Gastrocnemius medialis (tissue), 4 donors: Measurements from ENCODE around the gene PKD2L1. TPM values are rescaled to one million over a fixed set of nuclear protein-coding genes. Genes with fewer than 3 reads are reported as not detected.

Experiments
- ATAC-seq, 2 donors: fragments of 150-250 bp; one replicate each; pipeline ENCODE4 v1.9.1; 2016
- DNase-seq, 2 donors: peaks; one replicate each; pipeline ENCODE4 v3.0.0-alpha.2; 2019
- H3K27ac ChIP-seq, 4 donors: fragments of 200-600 bp; sonication (generic); 1 replicate in 1 of 4; 2 replicates in 3 of 4; pipeline ENCODE4 v1.5.1; 2016 to 2018; ENCODE audit warnings: mild to moderate bottlenecking in 2 of 4, moderate library complexity in 1 of 4
- H3K27me3 ChIP-seq, 3 donors: fragments of 200-600 bp; sonication (generic) in 2 of 3; 1 replicate in 1 of 3; 2 replicates in 2 of 3; pipeline versions ENCODE4 v1.5.1 to v1.6.0; 2016 to 2019; ENCODE audit warnings: mild to moderate bottlenecking in 1 of 3, moderate library complexity in 1 of 3
- H3K36me3 ChIP-seq, 2 donors: fragments of 200-600 bp; sonication (generic) in 1 of 2; one replicate each; pipeline ENCODE4 v1.5.1; 2017 to 2018
- H3K4me1 ChIP-seq, 2 donors: fragments of 200-600 bp; sonication (generic) in 1 of 2; one replicate each; pipeline ENCODE4 v1.5.1; 2016 to 2017; ENCODE audit warnings: mild to moderate bottlenecking in 2 of 2
- H3K4me3 ChIP-seq, 4 donors: fragments of 200-600 bp; sonication (generic) in 3 of 4; 1 replicate in 1 of 4; 2 replicates in 3 of 4; pipeline ENCODE4 v1.5.1; 2016 to 2019; ENCODE audit warnings: mild to moderate bottlenecking in 2 of 4
- H3K9me3 ChIP-seq, 3 donors: fragments of 200-600 bp; sonication (generic) in 2 of 3; 1 replicate in 1 of 3; 2 replicates in 2 of 3; pipeline ENCODE4 v1.5.1; 2016 to 2019
- CTCF ChIP-seq, 5 experiments: fragments of 450-650 bp in 3 of 5; fragments of 200-600 bp in 2 of 5; sonication (generic) in 2 of 5; IDR thresholded peaks in 4 of 5; conservative IDR thresholded peaks in 1 of 5; 1 replicate in 4 of 5; 2 replicates in 1 of 5; pipeline ENCODE4 v1.5.1; 2016 to 2019; ENCODE audit warnings: antibody characterized with exemption in 5 of 5, mild to moderate bottlenecking in 3 of 5, moderate library complexity in 3 of 5
- POLR2A ChIP-seq, 2 donors: fragments of 450-650 bp; IDR thresholded peaks; one replicate each; pipeline ENCODE4 v1.6.1; 2017; ENCODE audit warnings: antibody characterized with exemption in 2 of 2, mild to moderate bottlenecking in 2 of 2, moderate library complexity in 2 of 2
- in situ Hi-C, 4 donors: fragments of 200-750 bp; cut with MboI; loops; one replicate each; pipeline versions ENCODE4 v1.15.0 to v1.8.0; 2017; ENCODE audit warnings: low sequenced_read_pairs in 4 of 4
- intact Hi-C: fragments of 100-400 bp; cut with DNase I; formaldehyde crosslinking; loops from one replicate; pipeline ENCODE4 v1.15.1; 2023; ENCODE audit warnings: low total_unique reads
- total RNA-seq, 4 donors: library from RNA; depleted of rRNA; stranded (reverse); fragments of >200 nt; gene quantifications; one replicate each; pipeline versions ENCODE4 v1.1.0 to v1.2.3, GENCODE V29; 2016

The PKD2L1 gene
- total RNA-seq, 4 donors from 2014 or later, result not detected

- H3K27ac ChIP-seq, result no peak overlapping the region
- H3K4me1 ChIP-seq, result no peaks in the 10 kb centered on the region
- DNase-seq (no peak), ATAC-seq (no peak)
- no peaks in the 10 kb centered on the region for H3K9me3 ChIP-seq
- TF ChIP-seq POLR2A (IDR thresholded peaks at IDR 0.05) (no peak), CTCF (IDR thresholded peaks at IDR 0.05 in 4 of 5, conservative IDR thresholded peaks at IDR 0.05 in 1 of 5) (no peak)
- in situ Hi-C loops (no loop called here), intact Hi-C loops (no loop called here)
- H3K36me3 ChIP-seq, result no peaks in the 10 kb centered on the region
- H3K4me3 ChIP-seq, result no peak overlapping the region
- peaks cover 0 to 8% (median 4%) of the 10 kb centered on the region in 3 donors for H3K27me3 ChIP-seq
Observed at GRCh38 chr10:100318207-100318606, 11.8 kb downstream of the PKD2L1 start.

GRCh38 chr10:100315615-100316014 is 14.4 kb downstream of the PKD2L1 start:
- Histone ChIP-seq H3K27me3 (peaks cover 0 to 12% (median 9%) of the 10 kb centered on the region in 3 donors), H3K27ac (no peak overlapping the region), H3K36me3 (no peaks in the 10 kb centered on the region), H3K4me1 (no peaks in the 10 kb centered on the region), H3K9me3 (no peaks in the 10 kb centered on the region), H3K4me3 (no peak overlapping the region)
- TF ChIP-seq POLR2A (IDR thresholded peaks at IDR 0.05), result no peak
- TF ChIP-seq CTCF (IDR thresholded peaks at IDR 0.05 in 4 of 5, conservative IDR thresholded peaks at IDR 0.05 in 1 of 5), result no peak
- ATAC-seq (no peak), DNase-seq (no peak)
- intact Hi-C loops, result no loop called here
- in situ Hi-C loops, result no loop called here

- intact Hi-C loops, result no loop called here
- Histone ChIP-seq H3K27ac (no peak overlapping the region), H3K27me3 (peaks cover 0 to 9% (median 7%) of the 10 kb centered on the region in 3 donors), H3K9me3 (no peaks in the 10 kb centered on the region), H3K36me3 (no peaks in the 10 kb centered on the region), H3K4me3 (no peak overlapping the region), H3K4me1 (no peaks in the 10 kb centered on the region)
- DNase-seq (no peak), ATAC-seq (no peak)
- TF ChIP-seq POLR2A (IDR thresholded peaks at IDR 0.05) (no peak), CTCF (IDR thresholded peaks at IDR 0.05 in 4 of 5, conservative IDR thresholded peaks at IDR 0.05 in 1 of 5) (no peak)
- in situ Hi-C loops, result no loop called here
Observed at GRCh38 chr10:100311298-100311697, 18.7 kb downstream of the PKD2L1 start.

- DNase-seq, result no peak
- Histone ChIP-seq H3K4me3 (no peak overlapping the region), H3K4me1 (no peaks in the 10 kb centered on the region), H3K9me3 (no peaks in the 10 kb centered on the region), H3K27me3 (peaks cover 4 to 7% (median 6%) of the 10 kb centered on the region in 3 donors), H3K36me3 (no peaks in the 10 kb centered on the region), H3K27ac (no peak overlapping the region)
- no peak for ATAC-seq
- in situ Hi-C loops, result no loop called here
- intact Hi-C loops, result no loop called here
- TF ChIP-seq POLR2A (IDR thresholded peaks at IDR 0.05) (no peak), CTCF (IDR thresholded peaks at IDR 0.05 in 4 of 5, conservative IDR thresholded peaks at IDR 0.05 in 1 of 5) (no peak)
Observed at GRCh38 chr10:100307684-100308083, 22.3 kb downstream of the PKD2L1 start.

GRCh38 chr10:100306861-100307260 is 23.2 kb downstream of the PKD2L1 start:
- H3K27me3 ChIP-seq, result peaks cover 0 to 9% (median 6%) of the 10 kb centered on the region in 3 donors
- DNase-seq, result no peak

More at GRCh38 chr10:100306861-100307260, 23.2 kb downstream of the PKD2L1 start:
- no peak for TF ChIP-seq POLR2A (IDR thresholded peaks at IDR 0.05)
- no peak for TF ChIP-seq CTCF (IDR thresholded peaks at IDR 0.05 in 4 of 5, conservative IDR thresholded peaks at IDR 0.05 in 1 of 5)
- ATAC-seq, result no peak
- H3K4me1 ChIP-seq, result no peaks in the 10 kb centered on the region
- intact Hi-C loops, result no loop called here
- in situ Hi-C loops, result no loop called here
- no peaks in the 10 kb centered on the region for H3K36me3 ChIP-seq
- no peak overlapping the region for H3K27ac ChIP-seq
- no peaks in the 10 kb centered on the region for H3K9me3 ChIP-seq
- H3K4me3 ChIP-seq, result no peak overlapping the region
